GM21423 (cell line): Measurements from ENCODE around the gene OR2AE1.

Experiments
- ATAC-seq: cut with Tn5 transposase; IDR thresholded peaks from one replicate; pipeline ENCODE4 v1.9.1; 2021; ENCODE audit warnings: mild to moderate bottlenecking, moderate library complexity; ENCODE audit not compliant: unreplicated experiment

Gene OR2AE1

GRCh38 chr7:99860281-99861127, 16.3 kb downstream of the OR2AE1 start:
- no peak for ATAC-seq

DNA sequence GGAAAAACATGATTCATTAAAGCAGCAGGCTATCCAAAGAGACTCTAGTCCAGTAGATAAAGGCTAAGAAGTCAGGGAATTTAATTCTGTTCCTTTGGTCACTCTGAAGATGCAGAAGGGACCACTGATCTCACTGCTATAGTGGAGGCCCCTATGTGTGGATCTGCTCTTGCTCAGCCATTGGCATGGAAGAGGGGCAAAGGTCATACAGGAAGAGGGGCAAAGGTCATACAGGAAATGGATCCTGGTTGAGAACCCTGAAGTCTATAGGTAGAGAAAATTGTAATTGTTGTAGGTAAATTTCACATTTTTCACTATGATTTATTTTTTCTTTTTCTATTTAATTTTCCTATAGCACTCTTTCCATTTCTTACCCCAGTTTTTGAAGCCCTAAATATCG, 21.6 kb downstream of the OR2AE1 start:
- ATAC-seq: no peak

DNA sequence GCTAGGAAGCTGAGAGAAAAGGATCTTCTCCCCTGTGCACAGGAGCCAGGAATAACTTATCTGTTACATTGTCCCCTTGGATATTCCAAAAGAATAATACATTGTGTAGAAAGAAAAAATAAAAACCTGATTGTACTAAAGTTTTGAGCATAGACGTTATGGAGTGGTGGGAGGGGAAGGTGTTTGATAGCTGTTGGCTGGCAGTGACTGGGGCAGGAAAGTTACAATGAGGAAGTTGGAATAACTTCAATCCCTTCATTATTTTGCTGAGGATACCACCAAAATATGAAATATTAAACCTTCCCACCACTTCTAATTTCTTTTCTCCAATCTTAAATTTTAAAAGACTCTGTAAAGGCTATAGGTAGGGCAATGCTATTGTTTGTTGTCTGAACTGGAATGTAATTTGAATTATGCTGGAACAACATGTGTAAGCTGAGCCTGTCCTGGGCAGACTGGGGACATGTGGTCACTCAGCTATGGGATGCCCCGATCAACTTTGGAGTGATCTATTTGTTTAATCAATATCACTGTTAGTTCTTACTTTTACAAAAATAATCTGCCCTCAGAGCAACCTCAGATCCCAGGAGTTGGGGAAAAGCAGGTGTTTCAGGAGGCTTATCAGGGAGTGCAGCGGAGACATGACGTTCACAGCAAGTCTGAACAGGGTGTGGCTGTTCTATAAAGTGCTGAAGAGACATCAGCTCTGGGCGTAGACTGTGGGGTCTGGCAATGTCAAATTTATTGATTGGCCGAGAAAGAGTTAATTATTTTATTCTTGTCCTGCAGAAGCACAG, 28.2 kb downstream of the OR2AE1 start:
- no peak for ATAC-seq

GRCh38 chr7:99844328-99844727, 32.5 kb downstream of the OR2AE1 start:
- ATAC-seq: no peak

GRCh38 chr7:99843808-99844207, 33.0 kb downstream of the OR2AE1 start:
- no peak for ATAC-seq

- ATAC-seq: no peak
Observed at GRCh38 chr7:99842926-99843325, 33.9 kb downstream of the OR2AE1 start.

GRCh38 chr7:99840136-99840869, 36.5 kb downstream of the OR2AE1 start:
- ATAC-seq: no peak

GRCh38 chr7:99839287-99840021, 37.4 kb downstream of the OR2AE1 start:
- no peak for ATAC-seq

- no peak for ATAC-seq
Observed at GRCh38 chr7:99837649-99838361, 39.0 kb downstream of the OR2AE1 start.

- ATAC-seq: no peak
Observed at GRCh38 chr7:99835189-99835588, 41.6 kb downstream of the OR2AE1 start.

- ATAC-seq: no peak
Observed at GRCh38 chr7:99834382-99834781, 42.5 kb downstream of the OR2AE1 start.

GRCh38 chr7:99833289-99833877, 43.5 kb downstream of the OR2AE1 start:
- ATAC-seq: no peak

- no peak for ATAC-seq
Observed at GRCh38 chr7:99831595-99831994, 45.2 kb downstream of the OR2AE1 start.

GRCh38 chr7:99829524-99830160, 47.2 kb downstream of the OR2AE1 start:
- ATAC-seq: no peak

DNA sequence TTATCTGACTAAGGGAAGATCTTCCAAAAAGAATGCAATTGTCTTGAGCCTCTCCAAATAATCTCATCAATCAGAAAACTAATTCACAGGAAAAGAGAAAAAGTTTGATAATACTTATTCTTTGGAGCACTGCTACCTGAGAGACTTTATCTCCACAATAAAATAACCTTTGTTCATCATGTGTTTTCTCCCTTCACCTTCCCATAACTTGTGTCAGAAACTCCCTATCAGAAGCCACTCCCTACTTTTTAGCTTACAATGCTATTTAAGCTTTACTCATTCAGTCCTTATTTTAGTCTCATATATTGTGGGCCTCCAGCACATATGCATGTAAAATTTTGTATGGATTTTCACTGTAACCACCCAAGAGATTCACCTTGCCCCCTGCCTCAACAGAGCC, 48.0 kb downstream of the OR2AE1 start:
- no peak for ATAC-seq

DNA sequence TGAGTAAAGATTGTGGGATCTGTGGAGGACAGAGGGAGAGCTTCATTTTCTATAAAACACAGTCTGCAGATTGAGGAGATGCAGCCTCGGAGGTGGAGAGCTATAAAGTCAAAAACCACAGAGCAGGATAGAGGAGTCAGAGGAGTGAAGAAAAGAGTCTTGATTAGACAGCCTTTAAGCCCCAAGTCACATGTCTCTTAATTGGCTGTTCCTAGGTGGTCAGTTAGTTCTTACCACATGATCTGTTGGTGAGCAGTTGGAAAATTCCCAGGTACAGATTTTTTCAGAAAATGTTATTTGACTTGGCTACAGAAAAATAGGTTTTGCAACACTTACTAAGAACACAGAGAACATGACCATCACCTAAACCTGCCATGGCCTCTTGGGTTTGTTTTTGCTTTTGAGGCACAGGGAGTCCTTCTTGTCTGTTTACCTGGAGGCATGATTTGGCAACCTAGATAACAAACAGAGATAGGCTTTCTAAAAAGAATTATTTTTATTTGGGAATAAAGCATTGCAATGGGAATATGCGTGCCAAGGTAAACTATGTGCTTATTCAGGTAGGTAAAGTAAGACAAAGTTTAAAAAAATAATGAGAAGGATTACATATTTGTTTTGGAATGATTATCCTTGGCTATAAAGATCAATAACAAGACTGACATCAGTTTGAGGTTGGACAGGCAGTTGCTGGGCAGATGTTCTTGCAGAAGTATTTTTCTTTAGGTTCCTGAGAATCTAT, 49.6 kb downstream of the OR2AE1 start:
- no peak for ATAC-seq
